ENCODE data around the gene MTTP.

MTTP gene

DNA sequence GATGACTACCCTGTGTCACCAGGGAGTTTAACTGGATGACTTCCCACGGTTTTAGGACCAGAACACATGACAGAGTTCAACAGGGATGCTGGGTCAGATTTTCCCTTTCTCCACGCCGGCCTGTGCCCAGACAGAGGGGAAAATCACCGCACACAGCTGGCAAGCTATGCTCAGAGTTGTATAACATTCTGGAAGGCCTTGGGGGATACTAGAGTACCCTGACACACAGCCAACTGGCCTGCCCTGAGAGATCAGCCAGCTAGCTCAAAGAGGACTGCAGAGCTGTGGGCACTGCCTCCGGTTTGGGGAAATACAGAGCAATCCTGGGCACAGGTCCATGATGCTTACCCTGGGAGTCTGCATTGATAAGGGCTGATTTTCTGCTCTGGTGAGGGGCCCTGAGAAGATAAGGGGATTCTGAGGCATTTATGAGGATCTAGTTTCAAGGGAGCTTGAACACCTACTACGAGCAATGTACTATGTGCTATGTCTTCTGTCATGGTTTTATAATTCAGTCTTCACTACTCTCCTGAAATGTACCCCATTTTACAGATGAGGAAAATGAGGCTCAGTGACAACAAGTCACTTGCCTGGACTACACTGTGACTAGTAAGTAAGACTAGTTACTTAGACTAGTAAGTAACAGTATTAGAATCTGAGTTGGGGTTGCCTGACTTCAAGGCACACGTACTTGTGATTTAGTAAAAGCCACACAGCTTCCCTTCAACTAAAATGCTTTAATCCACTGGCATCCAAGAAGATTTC is 68.3 kb downstream of the MTTP start:
- DNase-seq (ENCODE audit: low spot score) = peak; percentile 1

DNA sequence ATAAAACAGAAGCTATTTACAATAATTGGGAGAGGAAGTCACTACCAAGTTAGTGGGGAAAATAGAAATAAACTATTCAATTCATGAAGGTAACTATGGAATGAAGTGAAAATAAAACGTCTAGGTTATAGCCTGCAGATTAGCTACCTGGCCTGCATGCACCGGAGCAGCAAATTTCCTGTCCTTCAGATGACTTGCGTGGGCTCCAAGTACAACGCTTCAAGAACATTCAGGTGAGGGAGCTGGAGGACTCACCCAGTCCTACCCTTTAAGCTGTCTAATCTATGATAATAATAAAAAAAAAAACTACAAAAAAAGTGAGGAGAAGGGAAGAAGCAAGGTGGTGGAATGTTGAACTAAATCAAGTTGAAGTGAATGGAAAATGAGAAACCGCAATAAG is 69.8 kb downstream of the MTTP start:
- no peak for DNase-seq (ENCODE audit: low spot score)

DNA sequence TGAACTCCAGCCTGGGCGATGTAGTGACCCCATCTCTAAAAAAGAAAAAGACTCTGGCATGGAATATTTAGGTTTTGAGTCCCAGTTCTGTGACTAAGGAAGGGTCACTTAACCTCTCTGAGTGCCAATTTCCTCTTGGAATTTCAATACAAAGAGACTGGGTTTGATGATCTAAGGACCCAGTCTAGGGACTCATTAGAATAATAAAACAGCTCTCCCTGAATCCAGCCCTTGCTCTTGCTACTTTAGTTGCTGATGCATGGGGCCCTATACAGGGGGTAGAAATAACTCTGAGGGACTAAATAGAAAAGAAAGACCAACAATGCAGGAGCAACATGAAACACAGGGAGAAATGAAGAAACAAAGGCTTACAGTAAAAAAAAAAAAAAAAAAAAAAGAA is 70.4 kb downstream of the MTTP start:
- no peak for DNase-seq (ENCODE audit: low spot score)

DNA sequence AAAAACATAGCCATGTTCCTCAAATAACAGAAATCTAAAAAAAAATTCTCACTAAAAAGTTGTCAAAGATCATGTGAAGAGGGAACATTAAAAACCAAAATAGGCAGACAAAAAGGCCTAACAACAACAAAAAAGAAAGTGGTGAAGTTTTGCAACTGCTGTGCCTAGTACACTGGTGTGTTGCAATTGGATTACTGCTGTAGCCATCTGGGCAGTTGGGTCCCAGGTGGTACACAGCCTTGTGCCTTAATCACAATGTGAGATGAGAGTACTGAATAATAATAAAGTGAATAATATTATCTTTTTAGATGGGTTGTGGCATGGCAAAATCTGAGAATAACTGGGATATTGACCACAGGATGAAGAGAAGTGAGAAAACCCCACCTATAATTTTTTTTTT is 71.0 kb downstream of the MTTP start:
- DNase-seq (ENCODE audit: low spot score) = no peak

DNA sequence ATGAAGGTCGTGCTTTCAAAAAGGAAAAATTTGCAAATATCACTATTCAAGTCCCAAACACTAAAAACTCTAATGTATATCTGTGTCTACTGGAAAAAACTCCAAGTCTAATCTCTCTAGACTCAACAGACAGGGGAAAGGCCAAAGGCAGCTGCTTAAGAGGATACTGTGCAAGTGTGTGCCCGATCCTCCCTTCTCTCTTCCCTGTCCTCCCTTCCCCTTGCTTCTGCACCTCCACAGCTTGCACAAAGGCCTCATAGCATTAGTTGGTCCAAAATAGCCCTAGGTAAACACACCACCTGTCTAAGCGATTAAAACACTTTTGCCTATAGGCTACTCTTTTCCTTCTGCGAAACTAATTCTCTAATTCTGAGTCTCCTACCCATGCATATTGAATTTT is 72.4 kb downstream of the MTTP start:
- DNase-seq (ENCODE audit: low spot score) = no peak

DNA sequence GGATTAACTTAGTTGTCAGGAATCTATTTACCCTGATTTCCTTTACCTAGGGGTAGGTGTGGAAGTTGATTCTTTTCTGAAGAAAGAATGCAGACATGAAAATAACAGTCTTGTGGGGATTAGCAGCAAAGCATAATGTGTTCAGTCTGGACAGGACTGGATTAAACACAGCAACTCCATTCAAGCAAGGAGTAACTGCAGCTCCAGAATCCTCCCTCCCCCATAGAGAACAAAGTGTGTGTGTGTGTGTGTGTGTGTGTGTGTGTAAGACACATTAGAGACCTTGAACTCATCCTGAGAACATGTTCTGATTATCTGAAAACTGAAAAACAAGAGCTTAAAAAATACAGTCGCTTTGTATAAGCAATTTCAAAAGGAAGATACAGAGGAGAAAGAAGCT is 73.7 kb downstream of the MTTP start:
- no peak for DNase-seq (ENCODE audit: low spot score)

DNA sequence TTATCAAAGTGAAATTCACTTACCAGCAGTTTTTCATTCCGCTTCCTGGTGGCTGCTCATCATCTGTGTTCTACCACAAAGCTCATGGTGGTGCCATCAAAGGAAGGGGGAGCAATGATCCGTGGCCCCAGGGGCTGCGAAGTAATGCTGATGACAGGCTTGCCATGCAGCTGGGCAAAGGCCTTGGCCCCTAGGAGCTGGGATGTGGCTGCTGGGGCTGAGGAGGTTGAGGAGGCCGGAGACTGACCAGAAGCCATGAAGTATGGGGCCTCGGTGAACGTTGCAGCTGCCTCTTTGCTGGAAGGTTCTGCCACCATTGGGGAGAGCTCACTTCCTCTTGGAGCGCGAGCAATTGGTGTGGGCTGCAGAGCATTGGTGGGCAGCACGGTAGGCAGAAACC is 74.6 kb downstream of the MTTP start:
- DNase-seq (ENCODE audit: low spot score) = no peak

DNA sequence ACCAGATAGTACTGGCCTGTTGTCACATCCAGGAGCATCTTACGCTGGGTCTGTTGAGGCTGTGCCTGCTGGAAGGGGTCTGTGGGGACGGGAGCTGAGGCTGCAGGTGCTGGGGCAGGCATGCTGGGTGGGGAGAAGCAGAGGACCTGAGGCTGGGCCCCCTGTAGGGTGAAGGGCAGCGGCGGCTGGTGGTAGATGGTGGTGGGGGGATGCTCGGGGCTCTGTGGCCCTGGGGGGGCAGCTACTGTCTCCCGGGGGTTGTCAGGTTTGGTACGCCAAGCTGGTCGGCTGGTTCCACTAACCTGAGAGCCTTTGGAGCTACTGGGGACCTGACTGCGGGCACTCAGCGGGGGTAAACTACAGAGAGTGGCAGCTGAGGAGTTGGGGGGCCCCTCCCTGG is 75.2 kb downstream of the MTTP start:
- no peak for DNase-seq (ENCODE audit: low spot score)

DNA sequence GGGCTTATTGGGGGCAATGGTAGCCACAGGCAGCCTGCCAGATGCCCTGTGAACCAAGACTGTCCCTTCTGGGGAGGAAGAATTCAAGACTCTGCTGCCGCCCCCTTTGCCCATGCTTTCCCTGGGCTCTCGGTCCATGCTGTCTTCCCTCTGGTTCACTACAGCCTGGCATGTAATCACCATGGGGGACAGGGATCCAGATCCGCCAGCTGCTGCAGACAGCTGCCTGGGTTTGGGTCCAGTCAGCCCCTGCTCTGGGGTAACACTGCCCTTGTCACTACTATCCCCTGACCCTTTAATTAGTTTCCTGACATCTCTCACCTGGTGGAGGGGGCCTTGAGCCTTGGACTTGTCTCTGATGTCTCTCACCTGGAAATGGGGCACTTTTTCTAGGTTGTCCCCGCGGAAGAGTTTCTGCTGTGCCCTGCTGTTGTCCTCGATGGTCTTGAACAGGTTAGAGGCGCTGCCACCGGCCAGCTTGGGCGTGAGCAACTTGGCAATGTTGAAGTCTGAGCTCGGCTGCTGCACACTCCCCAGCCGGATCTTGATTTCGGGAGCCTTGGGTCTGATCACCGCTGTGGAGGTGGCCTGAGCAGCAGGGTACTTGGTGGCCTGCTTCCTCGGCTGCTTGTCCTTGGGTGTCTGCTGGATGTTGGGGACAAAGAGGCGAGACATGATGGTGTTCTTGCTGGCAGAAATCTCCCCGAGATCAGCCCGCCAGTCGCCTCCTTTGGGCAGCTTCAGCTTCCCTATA is 76.6 kb downstream of the MTTP start:
- DNase-seq (ENCODE audit: low spot score) = no peak

DNA sequence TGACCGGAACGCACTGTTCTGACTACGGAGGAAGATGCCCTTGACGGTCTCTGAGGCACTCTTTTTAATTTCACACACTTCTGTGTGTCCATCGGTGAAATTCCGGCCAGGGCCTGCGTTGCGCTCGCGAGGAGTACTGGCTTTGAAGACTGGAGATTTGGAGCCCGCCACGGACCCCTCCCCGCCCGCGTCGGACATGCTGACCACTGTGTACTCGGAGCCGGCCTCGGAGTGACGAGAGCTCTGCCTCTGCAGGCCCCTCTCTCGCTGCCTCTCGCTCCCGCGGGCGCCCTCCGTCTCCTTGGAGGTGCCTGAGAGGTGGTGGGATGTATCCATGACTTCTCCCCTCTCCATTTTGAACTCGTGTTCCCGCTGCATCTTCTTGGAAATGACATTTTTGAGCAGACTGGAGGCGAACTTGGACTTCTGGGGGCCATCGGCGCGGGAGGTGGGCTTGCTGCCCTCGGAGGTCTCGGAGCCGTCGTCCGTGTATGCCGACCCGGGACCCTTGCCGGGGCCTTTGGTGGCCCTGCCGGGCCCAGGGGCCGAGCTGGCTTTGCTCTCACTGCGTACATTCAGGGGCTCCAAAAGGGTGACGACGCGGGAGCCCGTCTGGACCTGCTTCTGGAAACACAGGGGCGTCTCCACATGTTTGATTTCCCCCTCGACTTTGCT is 77.3 kb downstream of the MTTP start:
- DNase-seq (ENCODE audit: low spot score) = no peak

DNA sequence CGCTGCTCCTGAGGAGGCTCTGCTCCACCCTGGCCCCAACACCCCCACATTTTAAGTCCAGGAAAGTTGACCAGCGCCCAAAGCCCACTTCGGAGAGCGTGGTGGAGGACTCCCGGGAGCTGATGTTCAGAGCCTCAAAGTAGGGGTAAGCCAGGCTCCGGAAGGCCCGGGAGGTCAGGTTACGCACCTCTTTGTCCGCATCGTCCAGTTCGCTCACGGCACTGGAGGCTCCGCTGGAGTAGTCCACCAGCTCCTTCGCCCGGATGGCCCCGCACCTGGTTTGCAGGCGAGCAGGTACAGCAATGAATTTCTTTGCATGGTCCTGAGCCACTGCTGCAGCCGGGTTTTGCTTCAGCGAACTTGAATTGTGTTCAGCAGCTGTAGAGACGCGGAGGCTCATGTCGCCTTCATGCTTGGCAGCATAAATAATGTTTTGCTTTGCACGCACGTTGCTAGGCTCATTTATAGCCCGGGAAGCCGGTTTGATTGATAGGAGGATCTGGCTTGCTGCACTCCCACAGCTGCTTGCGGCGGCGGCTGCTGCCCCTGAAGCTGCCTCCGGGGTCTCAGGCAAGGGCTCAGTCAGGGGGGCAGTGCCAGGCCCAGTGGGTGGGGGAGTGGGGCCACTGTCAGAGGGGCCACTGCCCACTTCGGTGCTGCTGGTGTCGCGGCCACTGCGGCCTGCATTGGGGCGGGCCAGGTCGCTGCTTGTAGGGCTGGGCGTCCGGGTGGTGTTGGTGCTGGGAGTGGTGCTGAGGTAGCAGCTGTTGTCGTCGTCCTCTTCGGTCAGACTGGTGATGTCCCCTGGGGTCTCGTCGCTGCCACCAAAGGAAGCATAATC is 78.2 kb downstream of the MTTP start:
- DNase-seq (ENCODE audit: low spot score) = no peak

DNA sequence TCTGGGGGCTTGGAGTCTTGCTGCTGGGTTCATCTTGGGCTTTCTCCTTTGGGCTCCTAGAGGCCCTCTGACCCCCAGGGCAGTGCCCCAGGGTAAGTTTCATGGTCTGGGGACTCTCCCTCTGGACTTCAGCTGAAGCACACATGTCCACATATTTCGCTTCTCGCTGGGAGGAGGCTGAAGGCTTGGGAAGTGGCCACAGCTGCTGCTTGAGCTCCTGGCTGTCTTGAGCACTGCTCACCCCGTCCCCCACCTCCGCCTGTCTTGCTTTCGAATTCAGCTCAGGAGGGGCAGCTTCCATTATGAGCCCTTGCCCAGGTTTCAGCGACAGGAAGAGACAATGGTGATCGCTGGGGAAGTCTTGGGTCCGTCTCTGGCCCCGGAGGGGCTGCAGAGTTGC is 79.3 kb downstream of the MTTP start:
- DNase-seq (ENCODE audit: low spot score) = no peak

DNA sequence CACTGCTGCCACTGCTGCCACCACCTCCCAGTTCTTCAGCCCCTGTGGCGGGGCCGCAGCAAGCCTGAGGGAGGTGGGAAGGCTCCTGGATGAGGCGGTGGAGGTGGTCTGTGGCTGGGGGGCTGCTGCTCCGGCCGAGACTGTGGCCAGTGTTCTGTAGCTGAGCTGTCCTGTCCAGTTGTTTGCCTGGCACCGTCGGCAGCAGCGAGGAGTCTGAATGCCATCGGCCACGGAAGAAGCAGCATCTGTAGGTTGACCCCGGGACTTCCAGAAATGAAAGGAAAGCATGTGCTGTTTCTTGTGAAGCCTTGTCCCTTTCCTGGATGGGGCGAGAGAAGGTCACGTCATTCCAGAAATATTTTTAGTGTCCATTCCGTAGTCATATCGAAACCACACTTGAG is 79.7 kb downstream of the MTTP start:
- DNase-seq (ENCODE audit: low spot score) = no peak

DNA sequence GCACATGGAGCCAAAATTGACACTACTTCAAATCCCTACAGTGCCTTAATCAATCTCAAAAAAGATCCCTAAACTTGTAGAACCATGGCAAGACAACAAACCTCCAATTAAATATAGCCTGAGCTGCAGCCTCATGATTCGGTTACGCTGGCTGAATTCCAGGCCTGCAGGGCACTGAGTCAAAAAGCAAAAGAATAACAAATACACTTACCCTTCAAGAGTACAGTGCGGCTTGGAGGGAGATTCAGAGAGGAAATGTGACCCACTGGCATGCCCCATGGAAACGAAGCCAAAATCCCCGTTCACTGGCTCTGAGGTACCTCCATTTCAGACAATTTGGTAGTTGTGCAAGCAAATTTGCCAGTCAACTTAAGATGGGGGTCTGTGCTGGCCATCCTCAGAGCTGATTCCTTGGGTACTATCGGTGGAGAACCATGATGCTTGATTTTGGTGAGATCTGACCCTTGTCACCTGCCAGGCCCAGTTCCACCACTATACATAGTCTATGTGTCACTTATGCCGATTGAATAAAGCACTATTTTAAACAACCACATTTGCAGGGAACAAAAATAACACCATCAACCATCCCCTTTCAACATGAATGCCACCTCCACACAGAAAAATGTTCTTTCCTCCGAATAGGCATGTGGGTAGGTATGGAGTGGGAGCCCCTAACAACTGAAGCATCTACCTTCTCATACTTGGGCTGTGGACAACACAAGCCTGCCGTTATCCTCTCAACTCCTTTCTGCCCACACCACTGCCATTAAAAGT is 80.9 kb downstream of the MTTP start:
- DNase-seq (ENCODE audit: low spot score) = no peak

DNA sequence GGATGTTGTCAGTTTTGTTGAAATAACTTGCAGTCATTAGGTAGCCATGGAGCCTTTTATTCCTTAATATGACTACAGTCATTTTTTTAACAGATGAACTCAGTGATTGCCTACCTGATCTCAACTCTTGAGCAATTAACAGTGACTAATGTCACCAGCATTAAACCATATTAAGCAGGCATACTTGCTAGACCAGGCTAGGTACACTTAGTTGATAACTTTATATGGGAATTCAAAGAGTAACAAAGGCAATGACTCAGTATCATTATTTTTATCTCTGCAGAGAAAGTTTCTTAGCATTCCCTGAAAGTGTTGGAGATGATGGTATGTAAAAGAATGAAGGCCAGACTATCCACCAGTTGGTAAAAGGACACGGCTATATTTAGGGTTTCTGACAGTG is 83.2 kb downstream of the MTTP start, which contains the start of gene C4orf54:
TSS of gene C4orf54 (minus strand) at position 31 of the 400 bp plus-strand sequence. CDS start 3,180 bp downstream, outside the sequence.
- no peak for DNase-seq (ENCODE audit: low spot score)

DNA sequence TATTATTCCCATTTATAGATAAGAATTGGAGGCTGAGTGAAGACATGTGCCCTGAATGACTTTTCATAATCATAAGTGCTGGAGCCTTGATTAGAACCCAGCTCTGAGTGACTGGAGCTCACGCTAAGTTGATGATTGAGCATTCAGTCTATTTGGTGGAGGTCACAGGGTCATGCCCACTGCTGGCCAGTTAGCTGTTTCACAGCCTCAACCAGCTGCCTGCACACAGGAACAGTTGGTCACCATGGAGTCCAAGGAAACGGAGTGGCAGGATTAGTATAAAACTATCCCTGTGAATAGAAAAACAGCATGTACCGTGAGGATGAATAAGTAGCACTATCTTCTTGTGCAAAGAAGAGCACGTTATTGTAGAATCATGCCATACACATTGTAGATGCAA is 84.0 kb downstream of the MTTP start:
- no peak for DNase-seq (ENCODE audit: low spot score)

DNA sequence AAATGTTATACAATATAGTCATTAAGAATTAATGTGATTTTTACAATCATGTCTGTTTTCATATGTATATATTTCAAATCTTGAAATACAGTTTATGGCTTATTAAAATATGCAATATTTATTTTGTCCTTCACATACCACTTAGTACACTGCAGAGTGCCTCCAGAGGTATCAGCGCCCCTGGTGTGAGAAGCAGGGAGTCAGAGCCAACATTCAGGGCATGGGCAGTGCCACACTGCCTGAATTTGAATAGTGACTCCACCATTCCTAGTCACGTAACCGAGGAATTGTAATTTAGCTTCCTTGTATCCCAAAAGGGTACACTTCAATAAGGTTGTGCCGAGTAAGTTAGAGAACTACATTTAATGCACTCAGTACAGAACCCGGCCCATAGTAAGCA is 87.3 kb downstream of the MTTP start:
- no peak for DNase-seq (ENCODE audit: low spot score)

DNA sequence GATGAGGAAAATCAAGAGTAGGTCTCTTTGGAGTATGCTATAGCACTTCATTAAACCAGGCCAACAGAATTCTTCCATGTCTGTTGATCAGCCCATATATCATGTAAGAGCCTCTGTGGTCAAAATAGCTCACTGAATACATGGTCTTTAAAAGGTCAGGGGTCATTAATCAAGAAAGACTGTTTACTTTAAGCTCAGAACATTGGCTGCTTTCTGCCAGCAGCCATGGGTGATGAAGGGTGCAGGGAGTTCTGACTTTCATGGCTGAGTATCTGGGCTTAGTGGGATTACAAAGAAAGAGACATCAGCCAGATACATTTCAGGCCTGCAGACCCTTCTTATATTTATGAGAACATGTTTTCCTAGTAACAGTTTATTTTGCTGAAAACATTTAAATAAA is 90.1 kb downstream of the MTTP start:
- DNase-seq (ENCODE audit: low spot score) = no peak

DNA sequence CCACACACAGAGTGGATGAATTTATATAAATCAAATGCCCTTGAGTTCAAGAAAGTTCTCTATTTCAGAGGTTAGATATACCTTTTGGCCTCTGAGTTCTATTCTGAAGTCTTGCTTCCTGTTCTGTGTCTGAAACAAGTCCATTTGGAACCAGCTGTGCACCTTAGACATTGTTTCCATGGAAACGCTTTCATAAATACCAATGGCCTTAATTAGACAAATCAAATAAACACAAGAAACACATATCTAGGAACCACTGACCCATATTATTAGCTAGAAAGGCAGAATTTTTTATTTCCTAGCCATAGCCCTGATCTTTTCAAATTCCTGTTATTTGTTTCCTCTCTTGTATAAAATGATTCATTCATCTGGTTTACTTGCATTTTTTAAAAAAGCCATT is 91.4 kb downstream of the MTTP start:
- no peak for DNase-seq (ENCODE audit: low spot score)

DNA sequence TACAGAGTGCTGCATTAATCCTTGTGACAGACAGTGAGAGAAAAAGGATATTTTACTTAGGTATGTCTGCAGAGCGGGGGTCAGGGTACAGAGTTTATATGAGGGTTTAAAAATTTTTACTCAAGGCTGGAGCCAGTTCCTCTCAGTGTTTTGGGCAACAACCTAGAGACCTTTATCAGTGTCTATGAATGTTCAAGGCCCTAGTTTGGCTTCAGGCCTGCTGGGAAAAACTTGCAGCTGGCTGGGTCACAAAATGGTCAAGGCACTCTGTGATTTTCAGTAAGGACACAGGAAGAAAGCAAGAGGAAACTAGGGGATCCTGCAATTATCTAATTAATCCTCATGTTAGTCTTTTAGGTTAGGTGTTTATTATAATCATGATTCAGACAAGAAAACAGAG is 93.8 kb downstream of the MTTP start:
- DNase-seq (ENCODE audit: low spot score) = no peak

DNA sequence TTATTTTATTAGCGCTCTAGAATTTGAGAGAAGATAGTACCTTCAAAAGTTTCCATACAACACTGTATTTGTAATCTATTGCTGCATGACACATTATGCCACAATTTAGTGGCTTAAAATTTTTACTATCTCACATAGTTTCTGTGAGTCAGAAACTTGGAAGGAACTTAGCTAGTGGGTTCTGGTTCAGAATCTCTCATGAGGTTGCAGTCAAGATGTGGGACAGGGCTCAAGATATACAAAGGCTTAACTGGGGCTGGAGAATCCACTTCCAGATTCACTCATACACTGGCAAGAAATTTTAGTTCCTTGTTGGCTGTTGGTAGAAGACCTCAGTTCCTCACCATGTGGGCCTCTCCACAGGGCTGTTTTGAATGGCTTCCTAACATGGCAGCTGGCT is 94.5 kb downstream of the MTTP start:
- no peak for DNase-seq (ENCODE audit: low spot score)

All from cerebellar cortex (tissue), 1 donor.